HepG2 (cell line): ENCODE measurements around the gene CHKA. TPM values are rescaled to one million over a fixed set of nuclear protein-coding genes. Genes with fewer than 3 reads are reported as not detected.

Experiments
- ADNP ChIP-seq: sonication (generic); formaldehyde crosslinking; IDR thresholded peaks from 2 replicates; pipeline ENCODE4 v1.4.0; 2020; ENCODE audit warnings: missing genetic modification reagents
- AGO2 ChIP-seq: fragments of 200-400 bp; formaldehyde crosslinking; optimal IDR thresholded peaks from 2 replicates; pipeline ENCODE3; 2017; ENCODE audit warnings: mild to moderate bottlenecking, low read depth, low read length, moderate library complexity
- BRD4 ChIP-seq: sonication (generic); formaldehyde crosslinking; IDR thresholded peaks from 2 replicates; pipeline ENCODE4 v1.4.0; 2020; ENCODE audit warnings: missing genetic modification reagents
- GZF1 ChIP-seq: sonication (generic); formaldehyde crosslinking; IDR thresholded peaks from 2 replicates; pipeline ENCODE4 v1.5.1; 2020; ENCODE audit warnings: mild to moderate bottlenecking, missing genetic modification reagents
- HDAC1 ChIP-seq: sonication (generic); formaldehyde crosslinking; IDR thresholded peaks from 2 replicates; pipeline ENCODE4 v1.5.1; 2020; ENCODE audit warnings: mild to moderate bottlenecking, missing genetic modification reagents
- MAF1 ChIP-seq: sonication (generic); formaldehyde crosslinking; IDR thresholded peaks from 2 replicates; pipeline ENCODE4 v1.5.0; 2020; ENCODE audit warnings: missing genetic modification reagents, borderline replicate concordance
- NONO ChIP-seq, 2 experiments: fragments of 450-650 bp in 1 of 2; sonication (generic) in 1 of 2; formaldehyde crosslinking in 1 of 2; IDR thresholded peaks in 1 of 2; conservative IDR thresholded peaks in 1 of 2; 2 replicates each; pipeline versions ENCODE4 v1.6.1 to v1.8.0; 2017 to 2022; ENCODE audit warnings: mild to moderate bottlenecking in 1 of 2, missing genetic modification reagents in 1 of 2, moderate library complexity in 1 of 2
- RXRB ChIP-seq: IDR thresholded peaks from 2 replicates; pipeline ENCODE4 v1.6.1; 2016; ENCODE audit warnings: borderline replicate concordance, missing genetic modification reagents, missing compliant biosample characterization
- SAP130 ChIP-seq: IDR thresholded peaks from 2 replicates; pipeline ENCODE4 v1.6.1; 2016; ENCODE audit warnings: low read depth
- TBL1XR1 ChIP-seq: fragments of 150-350 bp; IDR thresholded peaks from 2 replicates; pipeline ENCODE4 v1.6.1; 2014; ENCODE audit warnings: borderline replicate concordance, low read length; ENCODE audit not compliant: partially characterized antibody
- ZMYM2 ChIP-seq: sonication (generic); formaldehyde crosslinking; IDR thresholded peaks from 2 replicates; pipeline ENCODE4 v1.8.0; 2022; ENCODE audit warnings: mild to moderate bottlenecking, missing genetic modification reagents
- ZNF160 ChIP-seq: sonication (generic); formaldehyde crosslinking; IDR thresholded peaks from 2 replicates; pipeline ENCODE4 v1.8.0; 2022; ENCODE audit warnings: mild to moderate bottlenecking, inconsistent platforms, missing genetic modification reagents
- ZNF460 ChIP-seq: sonication (generic); formaldehyde crosslinking; IDR thresholded peaks from 2 replicates; pipeline ENCODE4 v1.5.1; 2020; ENCODE audit warnings: missing genetic modification reagents, mild to moderate bottlenecking, borderline replicate concordance
- ZNF674 ChIP-seq: sonication (generic); formaldehyde crosslinking; IDR thresholded peaks from 2 replicates; pipeline ENCODE4 v1.5.0; 2020; ENCODE audit warnings: low read depth, mild to moderate bottlenecking, missing genetic modification reagents
- polyA plus RNA-seq, 8 experiments: library from polyadenylated mRNA; depleted of rRNA in 3 of 8; stranded (reverse) in 7 of 8; unstranded in 1 of 8; fragments of >200 nt; fragmentation: Illumina TruSeq in 4 of 8; extraction: Trizol in 4 of 8; gene quantifications; 2 replicates each; pipeline versions ENCODE4 v1.2.1 to v1.2.3, GENCODE V29; 2011 to 2016; ENCODE audit warnings: low read depth in 4 of 8, missing spikeins in 1 of 8, mixed read lengths in 1 of 8; ENCODE audit not compliant: insufficient read depth in 1 of 8
- total RNA-seq, 5 experiments: library from RNA; depleted of rRNA; stranded (reverse); fragments of >200 nt; fragmentation: Illumina TruSeq; extraction: Trizol; gene quantifications; 2 replicates each; pipeline ENCODE4 v1.2.3, GENCODE V29; 2016; ENCODE audit warnings: low read depth in 1 of 5
- TF ChIP-seq, protein P1 (sequence below): sonication (generic); formaldehyde crosslinking; IDR thresholded peaks from 2 replicates; pipeline ENCODE4 v1.5.1; 2020; ENCODE audit warnings: missing genetic modification reagents, mild to moderate bottlenecking, borderline replicate concordance
- TF ChIP-seq, protein P2 (sequence below): sonication (generic); formaldehyde crosslinking; IDR thresholded peaks from 2 replicates; pipeline ENCODE4; 2020; ENCODE audit warnings: missing genetic modification reagents, mild to moderate bottlenecking, borderline replicate concordance
- TF ChIP-seq, protein P3 (sequence below): sonication (generic); formaldehyde crosslinking; IDR thresholded peaks from 2 replicates; pipeline ENCODE4 v1.5.1; 2020; ENCODE audit warnings: missing genetic modification reagents, mild to moderate bottlenecking, borderline replicate concordance
- TF ChIP-seq, protein P4 (sequence below): IDR thresholded peaks from 2 replicates; pipeline ENCODE4 v1.6.1; 2016; ENCODE audit warnings: low read depth, control low read depth

Gene CHKA
- total and polyA plus RNA-seq, 2 of the 13 experiments (the other 11 are each of a cell fraction or from before 2014, with no cell fraction given) = 71.6 to 92.7 TPM

DNA sequence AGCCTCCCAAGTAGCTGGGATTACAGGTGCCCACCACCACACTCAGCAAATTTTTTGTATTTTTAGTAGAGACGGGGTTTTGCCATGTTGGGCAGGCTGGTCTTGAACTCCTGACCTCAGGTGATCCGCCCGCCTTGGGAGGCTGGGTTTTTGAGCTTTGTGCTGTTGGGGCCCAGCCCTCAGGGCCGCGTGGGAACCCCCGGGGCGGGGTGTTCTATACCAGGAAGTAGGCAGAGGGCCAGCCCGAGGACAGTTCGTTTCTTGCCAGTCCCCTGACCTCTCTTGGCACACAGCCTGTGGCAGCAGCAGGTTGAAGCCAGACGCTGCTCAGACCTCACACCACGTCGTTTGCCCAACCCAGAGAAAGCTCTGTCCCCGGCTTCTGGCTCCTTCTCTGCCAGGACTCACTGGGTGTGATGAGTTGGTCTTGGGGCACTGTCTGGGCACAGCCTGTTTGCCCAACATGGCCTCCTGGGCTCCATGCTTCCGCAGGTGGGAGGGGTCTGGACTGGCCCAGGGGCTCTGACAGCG lies 24.9 kb upstream of the CHKA start (continued):
- TF ChIP-seq, protein P1, sequence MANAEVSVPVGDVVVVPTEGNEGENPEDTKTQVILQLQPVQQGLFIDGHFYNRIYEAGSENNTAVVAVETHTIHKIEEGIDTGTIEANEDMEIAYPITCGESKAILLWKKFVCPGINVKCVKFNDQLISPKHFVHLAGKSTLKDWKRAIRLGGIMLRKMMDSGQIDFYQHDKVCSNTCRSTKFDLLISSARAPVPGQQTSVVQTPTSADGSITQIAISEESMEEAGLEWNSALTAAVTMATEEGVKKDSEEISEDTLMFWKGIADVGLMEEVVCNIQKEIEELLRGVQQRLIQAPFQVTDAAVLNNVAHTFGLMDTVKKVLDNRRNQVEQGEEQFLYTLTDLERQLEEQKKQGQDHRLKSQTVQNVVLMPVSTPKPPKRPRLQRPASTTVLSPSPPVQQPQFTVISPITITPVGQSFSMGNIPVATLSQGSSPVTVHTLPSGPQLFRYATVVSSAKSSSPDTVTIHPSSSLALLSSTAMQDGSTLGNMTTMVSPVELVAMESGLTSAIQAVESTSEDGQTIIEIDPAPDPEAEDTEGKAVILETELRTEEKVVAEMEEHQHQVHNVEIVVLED (CRISPR knock-in tag) = peak; percentile 11; the same call in 1 of the 2 replicates
- TF ChIP-seq TBL1XR1 = no peak
- peak; percentile 55 for TF ChIP-seq ADNP (CRISPR knock-in tag)
- TF ChIP-seq GZF1 (CRISPR knock-in tag) = 0 out of 2 replicates have a peak, but pooled peaks have one; percentile 11
- TF ChIP-seq, protein P2, sequence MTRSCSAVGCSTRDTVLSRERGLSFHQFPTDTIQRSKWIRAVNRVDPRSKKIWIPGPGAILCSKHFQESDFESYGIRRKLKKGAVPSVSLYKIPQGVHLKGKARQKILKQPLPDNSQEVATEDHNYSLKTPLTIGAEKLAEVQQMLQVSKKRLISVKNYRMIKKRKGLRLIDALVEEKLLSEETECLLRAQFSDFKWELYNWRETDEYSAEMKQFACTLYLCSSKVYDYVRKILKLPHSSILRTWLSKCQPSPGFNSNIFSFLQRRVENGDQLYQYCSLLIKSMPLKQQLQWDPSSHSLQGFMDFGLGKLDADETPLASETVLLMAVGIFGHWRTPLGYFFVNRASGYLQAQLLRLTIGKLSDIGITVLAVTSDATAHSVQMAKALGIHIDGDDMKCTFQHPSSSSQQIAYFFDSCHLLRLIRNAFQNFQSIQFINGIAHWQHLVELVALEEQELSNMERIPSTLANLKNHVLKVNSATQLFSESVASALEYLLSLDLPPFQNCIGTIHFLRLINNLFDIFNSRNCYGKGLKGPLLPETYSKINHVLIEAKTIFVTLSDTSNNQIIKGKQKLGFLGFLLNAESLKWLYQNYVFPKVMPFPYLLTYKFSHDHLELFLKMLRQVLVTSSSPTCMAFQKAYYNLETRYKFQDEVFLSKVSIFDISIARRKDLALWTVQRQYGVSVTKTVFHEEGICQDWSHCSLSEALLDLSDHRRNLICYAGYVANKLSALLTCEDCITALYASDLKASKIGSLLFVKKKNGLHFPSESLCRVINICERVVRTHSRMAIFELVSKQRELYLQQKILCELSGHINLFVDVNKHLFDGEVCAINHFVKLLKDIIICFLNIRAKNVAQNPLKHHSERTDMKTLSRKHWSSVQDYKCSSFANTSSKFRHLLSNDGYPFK (CRISPR knock-in tag) = peak; percentile 98
- TF ChIP-seq, protein P3, sequence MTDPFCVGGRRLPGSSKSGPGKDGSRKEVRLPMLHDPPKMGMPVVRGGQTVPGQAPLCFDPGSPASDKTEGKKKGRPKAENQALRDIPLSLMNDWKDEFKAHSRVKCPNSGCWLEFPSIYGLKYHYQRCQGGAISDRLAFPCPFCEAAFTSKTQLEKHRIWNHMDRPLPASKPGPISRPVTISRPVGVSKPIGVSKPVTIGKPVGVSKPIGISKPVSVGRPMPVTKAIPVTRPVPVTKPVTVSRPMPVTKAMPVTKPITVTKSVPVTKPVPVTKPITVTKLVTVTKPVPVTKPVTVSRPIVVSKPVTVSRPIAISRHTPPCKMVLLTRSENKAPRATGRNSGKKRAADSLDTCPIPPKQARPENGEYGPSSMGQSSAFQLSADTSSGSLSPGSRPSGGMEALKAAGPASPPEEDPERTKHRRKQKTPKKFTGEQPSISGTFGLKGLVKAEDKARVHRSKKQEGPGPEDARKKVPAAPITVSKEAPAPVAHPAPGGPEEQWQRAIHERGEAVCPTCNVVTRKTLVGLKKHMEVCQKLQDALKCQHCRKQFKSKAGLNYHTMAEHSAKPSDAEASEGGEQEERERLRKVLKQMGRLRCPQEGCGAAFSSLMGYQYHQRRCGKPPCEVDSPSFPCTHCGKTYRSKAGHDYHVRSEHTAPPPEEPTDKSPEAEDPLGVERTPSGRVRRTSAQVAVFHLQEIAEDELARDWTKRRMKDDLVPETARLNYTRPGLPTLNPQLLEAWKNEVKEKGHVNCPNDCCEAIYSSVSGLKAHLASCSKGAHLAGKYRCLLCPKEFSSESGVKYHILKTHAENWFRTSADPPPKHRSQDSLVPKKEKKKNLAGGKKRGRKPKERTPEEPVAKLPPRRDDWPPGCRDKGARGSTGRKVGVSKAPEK (CRISPR knock-in tag) = 0 out of 2 replicates have a peak, but pooled peaks have one; percentile 65
- TF ChIP-seq ZNF160 = peak; percentile 8; the same call in 1 of the 2 replicates
- peak; percentile 82; the same call in 1 of the 2 replicates for TF ChIP-seq ZMYM2 (CRISPR knock-in tag)
- peak; percentile 33; the same call in 1 of the 2 replicates for TF ChIP-seq RXRB
- TF ChIP-seq NONO (IDR thresholded peaks at IDR 0.05) = no peak
- 0 out of 2 replicates have a peak, but pooled peaks have one; percentile 54 for TF ChIP-seq NONO (CRISPR knock-in tag; conservative IDR thresholded peaks at IDR 0.05)
- peak; percentile 84 for TF ChIP-seq ZNF460
- TF ChIP-seq BRD4 (CRISPR knock-in tag) = 0 out of 2 replicates have a peak, but pooled peaks have one; percentile 74
- TF ChIP-seq ZNF674 = no peak
- TF ChIP-seq AGO2 = peak; percentile 19
- TF ChIP-seq, protein P4, sequence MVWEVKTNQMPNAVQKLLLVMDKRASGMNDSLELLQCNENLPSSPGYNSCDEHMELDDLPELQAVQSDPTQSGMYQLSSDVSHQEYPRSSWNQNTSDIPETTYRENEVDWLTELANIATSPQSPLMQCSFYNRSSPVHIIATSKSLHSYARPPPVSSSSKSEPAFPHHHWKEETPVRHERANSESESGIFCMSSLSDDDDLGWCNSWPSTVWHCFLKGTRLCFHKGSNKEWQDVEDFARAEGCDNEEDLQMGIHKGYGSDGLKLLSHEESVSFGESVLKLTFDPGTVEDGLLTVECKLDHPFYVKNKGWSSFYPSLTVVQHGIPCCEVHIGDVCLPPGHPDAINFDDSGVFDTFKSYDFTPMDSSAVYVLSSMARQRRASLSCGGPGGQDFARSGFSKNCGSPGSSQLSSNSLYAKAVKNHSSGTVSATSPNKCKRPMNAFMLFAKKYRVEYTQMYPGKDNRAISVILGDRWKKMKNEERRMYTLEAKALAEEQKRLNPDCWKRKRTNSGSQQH (CRISPR knock-in tag) = peak; percentile 9; the same call in 1 of the 2 replicates
- 0 out of 2 replicates have a peak, but pooled peaks have one; percentile 33 for TF ChIP-seq MAF1
- no peak for TF ChIP-seq SAP130 (CRISPR knock-in tag)
- peak; percentile 32 for TF ChIP-seq HDAC1 (CRISPR knock-in tag)
